HL-60 (cell line): ENCODE data around the gene ABHD16A.

Source experiments
- DNase-seq, 2 experiments: peaks; one replicate each; pipeline ENCODE4 v3.0.0-alpha.2; 2010 to 2020; ENCODE audit warnings: low read depth in 1 of 2, low spot score in 1 of 2
- H3K27ac ChIP-seq: fragments of 250-450 bp; sonication (Bioruptor Pico); replicated peaks from 2 replicates; pipeline ENCODE4 v1.5.1; 2020; ENCODE audit warnings: mild to moderate bottlenecking, moderate library complexity
- H3K27me3 ChIP-seq: fragments of 250-450 bp; sonication (Bioruptor Pico); 2 replicates; pipeline ENCODE4 v1.5.1; 2021; ENCODE audit warnings: mild to moderate bottlenecking, moderate library complexity; ENCODE audit not compliant: insufficient read depth, poor library complexity, severe bottlenecking
- H3K4me3 ChIP-seq: replicated peaks from 2 replicates; pipeline ENCODE4 v1.5.1; 2011; ENCODE audit warnings: mild to moderate bottlenecking, control low read depth, low read length; ENCODE audit not compliant: insufficient read depth
- CTCF ChIP-seq: IDR thresholded peaks from one replicate; pipeline ENCODE4 v1.5.1; 2011; ENCODE audit warnings: low read length, control low read depth, inconsistent platforms; ENCODE audit not compliant: insufficient read depth
- GABPA ChIP-seq: IDR thresholded peaks from 2 replicates; pipeline ENCODE4 v1.6.1; 2012; ENCODE audit warnings: low read depth
- POLR2AphosphoS5 ChIP-seq: IDR thresholded peaks from 2 replicates; pipeline ENCODE4 v1.6.1; 2012; ENCODE audit warnings: low read depth
- REST ChIP-seq: IDR thresholded peaks from 2 replicates; pipeline ENCODE4 v1.6.1; 2012; ENCODE audit warnings: low read depth; ENCODE audit not compliant: insufficient replicate concordance
- SPI1 ChIP-seq: IDR thresholded peaks from 2 replicates; pipeline ENCODE4 v1.6.1; 2012; ENCODE audit warnings: low read depth, mild to moderate bottlenecking, borderline replicate concordance

The ABHD16A gene

DNA sequence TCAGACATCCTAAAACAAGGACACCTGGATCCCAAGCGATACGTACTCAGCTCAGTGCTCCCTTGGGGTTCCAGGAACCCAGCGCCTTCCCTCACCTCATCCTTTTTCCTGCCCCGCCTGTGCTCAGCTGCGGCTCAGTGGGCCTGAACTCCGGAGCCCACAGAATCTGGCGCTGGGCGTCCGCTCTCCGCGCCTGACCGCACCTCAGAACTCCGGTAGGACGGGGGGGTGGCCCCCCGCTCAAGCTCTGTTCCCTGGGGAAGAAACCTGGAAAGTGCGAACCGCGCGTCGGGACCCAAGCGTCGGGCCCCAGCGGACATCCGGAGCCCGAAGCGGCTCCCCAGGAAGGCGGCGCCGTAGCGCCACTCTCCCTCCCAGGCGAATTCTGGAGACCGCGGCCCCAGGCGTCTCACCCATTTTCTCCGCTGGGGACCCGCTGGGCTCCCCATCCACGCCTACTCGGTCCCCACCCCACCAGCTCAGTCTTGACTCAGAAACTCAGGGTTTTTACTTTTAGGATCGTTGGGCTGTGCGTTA, 21.9 kb downstream of the ABHD16A start:
- TF ChIP-seq CTCF (no peak), SPI1 (no peak), POLR2AphosphoS5 (no peak), GABPA (no peak), REST (no peak)
- H3K4me3 ChIP-seq = peak overlapping the region; percentile 43
- peak; percentile 35 to 61 for DNase-seq
- no peaks in the 10 kb centered on the region for H3K27me3 ChIP-seq
- peak overlapping the region; percentile 29; the same call in 1 of the 2 replicates for H3K27ac ChIP-seq

DNA sequence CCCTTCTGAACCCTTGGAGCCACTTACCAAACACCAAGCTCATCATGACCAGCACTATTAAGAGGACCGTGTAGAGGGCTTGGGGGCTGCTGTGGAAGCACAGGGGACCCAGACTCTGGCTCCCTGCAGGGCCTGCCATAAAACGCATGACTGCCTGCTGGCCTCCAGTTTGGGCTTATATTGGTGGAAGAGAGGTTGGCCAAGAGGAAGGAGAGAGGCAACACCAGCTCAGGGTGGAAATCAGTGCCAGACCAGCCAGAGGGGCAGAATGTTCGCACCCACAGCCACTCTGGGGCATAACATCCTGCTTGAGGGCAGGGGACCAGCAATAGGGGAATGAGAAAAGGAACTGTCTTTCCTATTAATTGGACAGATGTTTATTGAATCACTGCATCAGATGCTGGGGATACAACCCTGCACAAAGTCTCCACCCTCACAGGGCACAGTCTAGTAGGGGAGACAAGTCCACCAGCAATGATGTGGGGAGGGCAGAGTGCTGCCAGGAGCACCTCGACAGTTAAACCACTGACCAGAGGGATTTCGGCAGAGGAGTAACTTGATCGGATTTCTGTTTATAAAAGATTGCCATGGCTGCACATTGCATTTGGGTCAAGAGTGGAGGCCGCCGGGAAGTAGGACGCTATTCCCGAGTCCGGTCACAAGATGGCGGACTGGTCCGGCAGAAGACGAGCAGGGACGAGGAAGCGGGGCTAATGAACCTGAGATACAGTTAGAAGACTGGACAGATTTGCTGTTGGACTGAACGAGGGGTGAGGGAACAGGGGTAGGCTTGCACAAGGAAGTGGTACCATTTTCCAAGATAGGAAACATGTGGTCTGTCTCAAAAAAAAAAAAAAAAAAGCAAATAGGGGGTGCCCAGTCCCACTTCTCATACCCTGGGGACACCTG, 22.6 kb downstream of the ABHD16A start, which contains the start of gene LY6G5C:
Gene LY6G5C (minus strand): TSS at position 842 of the 909 bp plus-strand sequence. CDS start 694 bp downstream, at position 148.
- H3K27me3 ChIP-seq = no peaks in the 10 kb centered on the region
- peak; percentile 14; the same call in 1 of the 2 replicates for TF ChIP-seq SPI1
- TF ChIP-seq REST = no peak
- TF ChIP-seq GABPA = no peak
- TF ChIP-seq CTCF = peak; percentile 31
- no peak for TF ChIP-seq POLR2AphosphoS5
- H3K4me3 ChIP-seq = peak within 1 kb of the TSS; percentile 43
- H3K27ac ChIP-seq = peak within 1 kb of the TSS; percentile 29; the same call in 1 of the 2 replicates
- DNase-seq = peak; percentile 74 to 81

GRCh38 chr6:31677955-31678354, 25.2 kb downstream of the ABHD16A start:
- no peaks in the 10 kb centered on the region for H3K27me3 ChIP-seq
- H3K27ac ChIP-seq = no peak overlapping the region
- TF ChIP-seq SPI1 (no peak), REST (no peak), POLR2AphosphoS5 (no peak), GABPA (no peak), CTCF (no peak)
- DNase-seq = no peak
- no peak overlapping the region for H3K4me3 ChIP-seq
